Stimulated activated CD4-positive, alpha-beta T cell treated with anti-CD3 and anti-CD28 coated beads, Interleukin-2, amount 100 ng/mL, for 48 hours (primary cell): ENCODE results near the gene BCAS3.

Experiments
- DNase-seq, 2 donors: peaks; one replicate each; pipeline ENCODE4 v3.0.0-alpha.2; 2020

Gene BCAS3

GRCh38 chr17:61211236-61211635 is 533.6 kb downstream of the BCAS3 start:
- DNase-seq, result no peak

- DNase-seq, result no peak
Observed at GRCh38 chr17:61212655-61213054, 535.0 kb downstream of the BCAS3 start.

- no peak for DNase-seq
Observed at GRCh38 chr17:61214753-61215152, 537.1 kb downstream of the BCAS3 start.

- DNase-seq, result no peak
Observed at GRCh38 chr17:61216066-61216465, 538.4 kb downstream of the BCAS3 start.

- no peak for DNase-seq
Observed at GRCh38 chr17:61217878-61218437, 540.3 kb downstream of the BCAS3 start.

- no peak for DNase-seq
Observed at GRCh38 chr17:61218438-61218837, 540.8 kb downstream of the BCAS3 start.

- DNase-seq, result no peak
Observed at GRCh38 chr17:61219460-61219859, 541.8 kb downstream of the BCAS3 start.

- no peak for DNase-seq
Observed at GRCh38 chr17:61221181-61221580, 543.5 kb downstream of the BCAS3 start.

GRCh38 chr17:61221597-61222471 is 544.2 kb downstream of the BCAS3 start:
- DNase-seq, result no peak

GRCh38 chr17:61223725-61224124 is 546.1 kb downstream of the BCAS3 start:
- no peak for DNase-seq

- DNase-seq, result no peak
Observed at GRCh38 chr17:61225178-61225882, 547.7 kb downstream of the BCAS3 start.

- no peak for DNase-seq
Observed at GRCh38 chr17:61227866-61228265, 550.2 kb downstream of the BCAS3 start.

GRCh38 chr17:61230461-61230860 is 552.8 kb downstream of the BCAS3 start:
- DNase-seq, result no peak

- no peak for DNase-seq
Observed at GRCh38 chr17:61230972-61231820, 553.5 kb downstream of the BCAS3 start.

- DNase-seq, result no peak
Observed at GRCh38 chr17:61232871-61233270, 555.2 kb downstream of the BCAS3 start.

GRCh38 chr17:61233991-61234750 is 556.5 kb downstream of the BCAS3 start:
- no peak for DNase-seq

- DNase-seq, result no peak
Observed at GRCh38 chr17:61235001-61235826, 557.6 kb downstream of the BCAS3 start.

- DNase-seq, result no peak
Observed at GRCh38 chr17:61235827-61236197, 558.2 kb downstream of the BCAS3 start.

- no peak for DNase-seq
Observed at GRCh38 chr17:61237275-61237674, 559.6 kb downstream of the BCAS3 start.

- no peak for DNase-seq
Observed at GRCh38 chr17:61238455-61238933, 560.8 kb downstream of the BCAS3 start.

GRCh38 chr17:61239327-61239726 is 561.7 kb downstream of the BCAS3 start:
- DNase-seq, result no peak
